ENCODE results near the gene WDR59.

DNA sequence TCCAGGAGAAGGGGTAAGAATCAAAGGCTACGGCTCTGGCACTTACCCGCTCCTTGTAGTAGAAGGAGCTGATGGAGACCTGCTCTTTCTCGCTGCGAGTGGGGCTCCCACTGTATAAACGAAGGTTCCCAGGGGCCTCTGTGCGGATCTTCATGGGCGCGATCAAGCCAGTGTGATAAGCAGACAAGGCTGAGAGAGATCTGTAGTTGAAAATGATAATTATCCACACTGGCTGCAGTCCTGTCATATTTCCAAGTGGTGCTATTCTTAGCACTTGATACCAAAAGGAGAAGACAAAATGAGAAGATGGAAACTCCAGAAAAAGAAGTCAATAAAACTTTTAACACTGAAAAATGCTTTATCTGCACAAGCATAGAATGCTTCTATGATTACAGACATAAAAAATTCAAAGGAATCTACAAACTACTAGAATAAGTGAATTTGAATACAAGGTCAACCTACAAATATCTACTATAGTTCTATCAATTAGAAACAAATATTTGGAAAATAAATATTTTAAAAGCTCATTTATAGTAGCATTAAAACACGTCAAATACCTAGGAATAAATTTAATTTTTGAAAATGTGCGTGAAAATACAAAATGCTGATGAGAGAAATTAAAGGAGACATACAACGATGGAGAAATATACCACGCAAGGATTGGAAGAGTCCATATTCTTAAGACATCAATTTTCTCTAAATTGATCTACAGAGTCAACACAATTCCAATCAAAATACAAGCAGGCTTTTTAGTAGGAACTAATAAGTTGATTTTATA lies 80.8 kb downstream of the WDR59 start:
- TF ChIP-seq, protein P1, sequence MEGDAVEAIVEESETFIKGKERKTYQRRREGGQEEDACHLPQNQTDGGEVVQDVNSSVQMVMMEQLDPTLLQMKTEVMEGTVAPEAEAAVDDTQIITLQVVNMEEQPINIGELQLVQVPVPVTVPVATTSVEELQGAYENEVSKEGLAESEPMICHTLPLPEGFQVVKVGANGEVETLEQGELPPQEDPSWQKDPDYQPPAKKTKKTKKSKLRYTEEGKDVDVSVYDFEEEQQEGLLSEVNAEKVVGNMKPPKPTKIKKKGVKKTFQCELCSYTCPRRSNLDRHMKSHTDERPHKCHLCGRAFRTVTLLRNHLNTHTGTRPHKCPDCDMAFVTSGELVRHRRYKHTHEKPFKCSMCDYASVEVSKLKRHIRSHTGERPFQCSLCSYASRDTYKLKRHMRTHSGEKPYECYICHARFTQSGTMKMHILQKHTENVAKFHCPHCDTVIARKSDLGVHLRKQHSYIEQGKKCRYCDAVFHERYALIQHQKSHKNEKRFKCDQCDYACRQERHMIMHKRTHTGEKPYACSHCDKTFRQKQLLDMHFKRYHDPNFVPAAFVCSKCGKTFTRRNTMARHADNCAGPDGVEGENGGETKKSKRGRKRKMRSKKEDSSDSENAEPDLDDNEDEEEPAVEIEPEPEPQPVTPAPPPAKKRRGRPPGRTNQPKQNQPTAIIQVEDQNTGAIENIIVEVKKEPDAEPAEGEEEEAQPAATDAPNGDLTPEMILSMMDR (IDR thresholded peaks at IDR 0.05): no peak
- TF ChIP-seq POLR2A (IDR thresholded peaks at IDR 0.05): no peak

Measured in right lobe of liver (tissue), 4 donors.